Ascending aorta (tissue), 2 donors: Measurements from ENCODE around the gene CD2AP. TPM values are rescaled to one million over a fixed set of nuclear protein-coding genes. Genes with fewer than 3 reads are reported as not detected.

Experiments
- DNase-seq, 2 donors: peaks; one replicate each; pipeline ENCODE4 v3.0.0-alpha.2; 2019; ENCODE audit warnings: low spot score in 2 of 2
- H3K27ac ChIP-seq, 2 donors: fragments of 200-600 bp; sonication (generic); one replicate each; pipeline ENCODE4 v1.5.1; 2016 to 2017; ENCODE audit warnings: mild to moderate bottlenecking in 1 of 2
- H3K27me3 ChIP-seq: fragments of 200-600 bp; sonication (generic); one replicate; pipeline ENCODE4 v1.5.1; 2017
- H3K36me3 ChIP-seq, 2 donors: fragments of 200-600 bp; sonication (generic); one replicate each; pipeline ENCODE4 v1.5.1; 2016
- H3K4me1 ChIP-seq, 2 donors: fragments of 200-600 bp; sonication (generic); one replicate each; pipeline ENCODE4 v1.5.1; 2016 to 2017; ENCODE audit warnings: mild to moderate bottlenecking in 1 of 2
- H3K4me3 ChIP-seq, 2 donors: fragments of 200-600 bp; sonication (generic); one replicate each; pipeline ENCODE4 v1.5.1; 2016 to 2017; ENCODE audit warnings: mild to moderate bottlenecking in 1 of 2
- H3K9me3 ChIP-seq, 2 donors: fragments of 200-600 bp; sonication (generic); one replicate each; pipeline ENCODE4 v1.5.1; 2016
- CTCF ChIP-seq, 3 experiments: fragments of 200-600 bp in 2 of 3; fragments of 450-650 bp in 1 of 3; sonication (generic) in 2 of 3; IDR thresholded peaks; one replicate each; pipeline ENCODE4 v1.5.1; 2016 to 2019; ENCODE audit warnings: antibody characterized with exemption in 3 of 3, mild to moderate bottlenecking in 1 of 3, moderate library complexity in 1 of 3
- intact Hi-C: fragments of 100-400 bp; cut with DNase I; formaldehyde crosslinking; loops from one replicate; pipeline ENCODE4 v1.15.1; 2023
- total RNA-seq: library from RNA; depleted of rRNA; stranded (reverse); fragments of >200 nt; gene quantifications from one replicate; pipeline ENCODE4 v1.1.0, GENCODE V29; 2016

CD2AP gene
- total RNA-seq, 1 donor from 2014 or later, result 18.9 TPM

- intact Hi-C loops, result no loop called here
- TF ChIP-seq CTCF (IDR thresholded peaks at IDR 0.05), result no peak
- no peak for DNase-seq
- Histone ChIP-seq H3K4me3 (no peak overlapping the region), H3K36me3 (no peaks in the 10 kb centered on the region), H3K27me3 (no peaks in the 10 kb centered on the region), H3K9me3 (peaks cover 0 to 3% of the 10 kb centered on the region in 2 donors), H3K27ac (no peak overlapping the region), H3K4me1 (no peaks in the 10 kb centered on the region)
Measured at GRCh38 chr6:47465117-47465516, 12.5 kb upstream of the CD2AP start.

GRCh38 chr6:47471911-47472310 is 5.7 kb upstream of the CD2AP start:
- Histone ChIP-seq H3K4me3 (no peak overlapping the region), H3K4me1 (peaks cover 0 to 3% of the 10 kb centered on the region in 2 donors), H3K27me3 (no peaks in the 10 kb centered on the region), H3K27ac (no peak overlapping the region), H3K9me3 (no peaks in the 10 kb centered on the region), H3K36me3 (no peaks in the 10 kb centered on the region)
- DNase-seq, result no peak
- intact Hi-C loops, result loop anchor here (10.0 kb wide), 1 partner anchor 1353 kb away; no protein-coding TSS in a partner anchor
- no peak for TF ChIP-seq CTCF (IDR thresholded peaks at IDR 0.05)

- H3K36me3 ChIP-seq, result no peaks in the 10 kb centered on the region
- peaks cover 0 to 3% of the 10 kb centered on the region in 2 donors for H3K4me1 ChIP-seq
- H3K4me3 ChIP-seq, result no peak overlapping the region
- no peak for DNase-seq
- H3K27me3 ChIP-seq, result no peaks in the 10 kb centered on the region
- H3K27ac ChIP-seq, result no peak overlapping the region
- H3K9me3 ChIP-seq, result no peaks in the 10 kb centered on the region
- intact Hi-C loops, result loop anchor here (10.0 kb wide), 1 partner anchor 1351 kb away; no protein-coding TSS in a partner anchor
- no peak for TF ChIP-seq CTCF (IDR thresholded peaks at IDR 0.05)
Measured at GRCh38 chr6:47473791-47474346, 3.7 kb upstream of the CD2AP start.

GRCh38 chr6:47475319-47475816 is 2.2 kb upstream of the CD2AP start:
- DNase-seq, result no peak
- no peaks in the 10 kb centered on the region for H3K36me3 ChIP-seq
- no peaks in the 10 kb centered on the region for H3K27me3 ChIP-seq
- TF ChIP-seq CTCF (IDR thresholded peaks at IDR 0.05), result no peak
- H3K27ac ChIP-seq, result no peak overlapping the region
- intact Hi-C loops, result loop anchor here (5.0 to 10.0 kb wide), 2 partner anchors 42 to 1349 kb away; no protein-coding TSS in a partner anchor
- peaks cover 0 to 3% of the 10 kb centered on the region in 2 donors for H3K4me1 ChIP-seq
- no peaks in the 10 kb centered on the region for H3K9me3 ChIP-seq
- no peak overlapping the region for H3K4me3 ChIP-seq

GRCh38 chr6:47476781-47477496 is 650 bp upstream of the CD2AP start:
- DNase-seq, result no peak
- H3K36me3 ChIP-seq, result no peaks in the 10 kb centered on the region
- no peaks in the 10 kb centered on the region for H3K27me3 ChIP-seq
- TF ChIP-seq CTCF (IDR thresholded peaks at IDR 0.05), result no peak
- H3K4me1 ChIP-seq, result peaks cover 0 to 3% of the 10 kb centered on the region in 2 donors
- intact Hi-C loops, result loop anchor here (2.0 to 10.0 kb wide), 3 partner anchors 40 to 1986 kb away; partner anchors contain the start of genes CENPQ and MMUT
- no peaks in the 10 kb centered on the region for H3K9me3 ChIP-seq
- peak overlapping the region; percentile 98 for H3K27ac ChIP-seq
- peak overlapping the region; percentile 85 to 96 for H3K4me3 ChIP-seq
